Measurements from ENCODE around the gene TMEM88.

The TMEM88 gene

GRCh38 chr17:7816926-7817642 lies 37.8 kb upstream of the TMEM88 start:
- no peak overlapping the region for H3K4me3 ChIP-seq (ENCODE audit: low read length)
- no peak for TF ChIP-seq CTCF (conservative IDR thresholded peaks at IDR 0.05; ENCODE audit: low read depth, low read length)
- DNase-seq (ENCODE audit: low read depth): no peak

GRCh38 chr17:7817643-7817964 lies 37.3 kb upstream of the TMEM88 start:
- DNase-seq (ENCODE audit: low read depth): no peak
- H3K4me3 ChIP-seq (ENCODE audit: low read length): no peak overlapping the region
- no peak for TF ChIP-seq CTCF (conservative IDR thresholded peaks at IDR 0.05; ENCODE audit: low read depth, low read length)

- no peak overlapping the region for H3K4me3 ChIP-seq (ENCODE audit: low read length)
- DNase-seq (ENCODE audit: low read depth): no peak
- no peak for TF ChIP-seq CTCF (conservative IDR thresholded peaks at IDR 0.05; ENCODE audit: low read depth, low read length)
These were observed 36.8 kb upstream of the TMEM88 start for GRCh38 chr17:7818026-7818425.

GRCh38 chr17:7818746-7819645 lies 35.9 kb upstream of the TMEM88 start:
- DNase-seq (ENCODE audit: low read depth): no peak
- no peak overlapping the region for H3K4me3 ChIP-seq (ENCODE audit: low read length)
- no peak for TF ChIP-seq CTCF (conservative IDR thresholded peaks at IDR 0.05; ENCODE audit: low read depth, low read length)

- no peak for DNase-seq (ENCODE audit: low read depth)
- no peak overlapping the region for H3K4me3 ChIP-seq (ENCODE audit: low read length)
- TF ChIP-seq CTCF (conservative IDR thresholded peaks at IDR 0.05; ENCODE audit: low read depth, low read length): no peak
These were observed 34.6 kb upstream of the TMEM88 start for GRCh38 chr17:7820231-7820630.

GRCh38 chr17:7822126-7822525 lies 32.7 kb upstream of the TMEM88 start:
- DNase-seq (ENCODE audit: low read depth): no peak
- no peak overlapping the region for H3K4me3 ChIP-seq (ENCODE audit: low read length)
- TF ChIP-seq CTCF (conservative IDR thresholded peaks at IDR 0.05; ENCODE audit: low read depth, low read length): no peak
